Measurements from ENCODE around the gene PCDHGA10.
"Not testable (repeated sequence)": the region's sequence is repeated elsewhere in the genome, so short reads cannot be mapped to it uniquely, and the experiment has no call there.

PCDHGA10 gene

GRCh38 chr5:141392429-141393198 is 20.2 kb upstream of the PCDHGA10 start, which contains the start of gene PCDHGA8:
TSS of gene PCDHGA8 (plus strand) at chr5:141392633. CDS start at chr5:141392814, 181 bp downstream.
- no peak for DNase-seq (ENCODE audit: low read depth)

GRCh38 chr5:141393267-141393666 is 19.5 kb upstream of the PCDHGA10 start:
- DNase-seq (ENCODE audit: low read depth) = no peak

- DNase-seq (ENCODE audit: low read depth) = not testable (repeated sequence)
These were observed 18.2 kb upstream of the PCDHGA10 start for GRCh38 chr5:141394401-141395187.

- DNase-seq (ENCODE audit: low read depth) = not testable (repeated sequence)
These were observed 14.8 kb upstream of the PCDHGA10 start, which contains the start of gene PCDHGB5 for GRCh38 chr5:141397756-141398551. TSS of gene PCDHGB5 (plus strand) at chr5:141397947. CDS start at chr5:141398128, 181 bp downstream.

- no peak for DNase-seq (ENCODE audit: low read depth)
These were observed 14.2 kb upstream of the PCDHGA10 start for GRCh38 chr5:141398608-141399007.

GRCh38 chr5:141399555-141400258 is 13.1 kb upstream of the PCDHGA10 start:
- DNase-seq (ENCODE audit: low read depth) = no peak

- no peak for DNase-seq (ENCODE audit: low read depth)
These were observed 10.1 kb upstream of the PCDHGA10 start, which contains the start of gene PCDHGA9 for GRCh38 chr5:141402553-141403243. TSS of gene PCDHGA9 (plus strand) at chr5:141402778. CDS start at chr5:141402953, 175 bp downstream.

- DNase-seq (ENCODE audit: low read depth) = no peak
These were observed 9.4 kb upstream of the PCDHGA10 start for GRCh38 chr5:141403387-141403786.

GRCh38 chr5:141407790-141408505 is 4.8 kb upstream of the PCDHGA10 start, which contains the start of gene PCDHGB6:
TSS of gene PCDHGB6 (plus strand) at chr5:141408021. CDS start at chr5:141408203, 182 bp downstream.
- DNase-seq (ENCODE audit: low read depth) = not testable (repeated sequence)

- no peak for DNase-seq (ENCODE audit: low read depth)
These were observed 3.0 kb upstream of the PCDHGA10 start for GRCh38 chr5:141409598-141410306.

GRCh38 chr5:141411575-141411974 is 1.2 kb upstream of the PCDHGA10 start:
- no peak for DNase-seq (ENCODE audit: low read depth)

- no peak for DNase-seq (ENCODE audit: low read depth)
These were observed 818 bp downstream of the PCDHGA10 start for GRCh38 chr5:141413540-141414069.

- not testable (repeated sequence) for DNase-seq (ENCODE audit: low read depth)
These were observed 1.9 kb downstream of the PCDHGA10 start for GRCh38 chr5:141414548-141415274.

GRCh38 chr5:141415275-141415618 is 2.5 kb downstream of the PCDHGA10 start:
- DNase-seq (ENCODE audit: low read depth) = not testable (repeated sequence)

- DNase-seq (ENCODE audit: low read depth) = not testable (repeated sequence)
These were observed 4.8 kb downstream of the PCDHGA10 start, which contains the start of gene PCDHGB7 for GRCh38 chr5:141417494-141418172. TSS of gene PCDHGB7 (plus strand) at chr5:141417677. CDS start at chr5:141417860, 183 bp downstream.

GRCh38 chr5:141419074-141419880 is 6.5 kb downstream of the PCDHGA10 start:
- DNase-seq (ENCODE audit: low read depth) = no peak

All from activated T-helper 9 cell treated with anti-CD3 and anti-CD28 coated beads, Interleukin-2, amount 50 U/mL, for 16 hours (primary cell).